SK-N-SH (cell line): ENCODE data around the gene BCAR3. TPM values are rescaled to one million over a fixed set of nuclear protein-coding genes. Genes with fewer than 3 reads are reported as not detected.

Experiments used
- CTCF ChIA-PET: fragments of 300-600, 350-600 bp; formaldehyde crosslinking; extraction: SDS; loops from one replicate; lab custom pipeline; 2021; lab: Yijun Ruan, JAX
- POLR2A ChIA-PET: fragments of 350-600 bp; sonication (Branson Sonifier 250); formaldehyde crosslinking; extraction: SDS; loops from one replicate; lab custom pipeline; 2020; ENCODE audit warnings: antibody characterized with exemption, inconsistent platforms; lab: Yijun Ruan, JAX
- DNase-seq: peaks from one replicate; pipeline ENCODE4 v3.0.0; 2012
- H2AFZ ChIP-seq: fragments of 200-600 bp; sonication (generic); 2 replicates; pipeline ENCODE4 v1.8.1; 2016; ENCODE audit warnings: antibody characterized with exemption, mild to moderate bottlenecking, low read depth
- H3F3A ChIP-seq: fragments of 200-600 bp; sonication (generic); replicated peaks from 2 replicates; pipeline ENCODE3; 2016; ENCODE audit warnings: antibody characterized with exemption, mild to moderate bottlenecking; ENCODE audit not compliant: insufficient read depth
- H3K27ac ChIP-seq, 2 experiments: fragments of 200-500 bp in 1 of 2; fragments of 200-600 bp in 1 of 2; sonication (Bioruptor generic) in 1 of 2; sonication (generic), shearing (Covaris generic) in 1 of 2; 2 replicates each; pipeline versions ENCODE4 v1.5.1 to v1.6.1; 2014 to 2016; ENCODE audit warnings: low read depth in 2 of 2, inconsistent platforms in 1 of 2, low read length in 1 of 2, mild to moderate bottlenecking in 1 of 2, mixed read lengths in 1 of 2
- H3K27me3 ChIP-seq: fragments of 200-600 bp; sonication (generic), shearing (Covaris generic); 2 replicates; pipeline ENCODE4 v1.6.1; 2016; ENCODE audit warnings: mixed run types; ENCODE audit not compliant: insufficient read depth
- H3K36me3 ChIP-seq, 2 experiments: fragments of 200-500 bp in 1 of 2; fragments of 200-600 bp in 1 of 2; sonication (Bioruptor generic) in 1 of 2; sonication (generic) in 1 of 2; replicated peaks in 1 of 2; 2 replicates each; pipeline versions ENCODE3 to v1.5.1; 2014 to 2016; ENCODE audit warnings: low read length in 1 of 2, mild to moderate bottlenecking in 1 of 2; ENCODE audit not compliant: insufficient read depth in 2 of 2, control insufficient read depth in 1 of 2
- H3K4me1 ChIP-seq, 2 experiments: fragments of 200-500 bp in 1 of 2; fragments of 200-600 bp in 1 of 2; sonication (Bioruptor generic) in 1 of 2; sonication (generic), shearing (Covaris generic) in 1 of 2; 2 replicates each; pipeline versions ENCODE4 v1.5.1 to v1.6.1; 2014 to 2016; ENCODE audit warnings: low read depth in 1 of 2, low read length in 1 of 2, mixed run types in 1 of 2; ENCODE audit not compliant: insufficient read depth in 2 of 2, control insufficient read depth in 1 of 2
- H3K4me2 ChIP-seq: fragments of 200-600 bp; sonication (generic), shearing (Covaris generic); 2 replicates; pipeline ENCODE4 v1.6.1; 2017; ENCODE audit warnings: mixed run types
- H3K4me3 ChIP-seq, 2 experiments: fragments of 200-500 bp in 1 of 2; fragments of 200-600 bp in 1 of 2; sonication (Bioruptor generic) in 1 of 2; sonication (generic), shearing (Covaris generic) in 1 of 2; 2 replicates each; pipeline versions ENCODE4 v1.5.1 to v1.8.1; 2014 to 2016; ENCODE audit warnings: low read depth in 2 of 2, inconsistent platforms in 1 of 2, low read length in 1 of 2, mild to moderate bottlenecking in 1 of 2, mixed read lengths in 1 of 2, moderate library complexity in 1 of 2
- H3K79me2 ChIP-seq: fragments of 200-600 bp; sonication (generic); 2 replicates; pipeline ENCODE4 v1.8.1; 2017; ENCODE audit warnings: mild to moderate bottlenecking; ENCODE audit not compliant: insufficient read depth
- H3K9ac ChIP-seq: fragments of 200-600 bp; sonication (generic); 2 replicates; pipeline ENCODE4 v1.6.1; 2017; ENCODE audit warnings: mixed run types
- H3K9me2 ChIP-seq: fragments of 200-600 bp; sonication (generic); 2 replicates; pipeline ENCODE4 v1.6.1; 2017; ENCODE audit warnings: mixed run types
- H3K9me3 ChIP-seq: fragments of 200-600 bp; sonication (generic); 2 replicates; pipeline ENCODE4 v1.6.1; 2017; ENCODE audit warnings: mixed run types, mild to moderate bottlenecking, moderate library complexity
- H4K20me1 ChIP-seq: fragments of 200-600 bp; sonication (generic); 2 replicates; pipeline ENCODE4 v1.6.1; 2017; ENCODE audit warnings: mild to moderate bottlenecking, mixed run types; ENCODE audit not compliant: insufficient read depth
- EP300 ChIP-seq, 2 experiments: IDR thresholded peaks; 2 replicates each; pipeline versions ENCODE4 v1.4.0 to v1.6.1; 2012; ENCODE audit warnings: borderline replicate concordance in 1 of 2, low read depth in 1 of 2, low read length in 1 of 2
- FOXM1 ChIP-seq: IDR thresholded peaks from 2 replicates; pipeline ENCODE4 v1.4.0; 2012; ENCODE audit warnings: low read depth, mild to moderate bottlenecking
- GABPA ChIP-seq: IDR thresholded peaks from 2 replicates; pipeline ENCODE4 v1.4.0; 2012; ENCODE audit warnings: low read depth, mild to moderate bottlenecking
- JUND ChIP-seq: IDR thresholded peaks from 2 replicates; pipeline ENCODE4 v1.4.0; 2012
- MEF2A ChIP-seq: IDR thresholded peaks from 2 replicates; pipeline ENCODE4 v1.4.0; 2012; ENCODE audit warnings: low read depth, borderline replicate concordance
- NFIC ChIP-seq: IDR thresholded peaks from 2 replicates; pipeline ENCODE4 v1.4.0; 2012; ENCODE audit warnings: borderline replicate concordance
- NRF1 ChIP-seq: IDR thresholded peaks from 2 replicates; pipeline ENCODE4 v1.6.1; 2012; ENCODE audit warnings: low read depth, mild to moderate bottlenecking, low read length
- POLR2AphosphoS5 ChIP-seq: IDR thresholded peaks from 2 replicates; pipeline ENCODE4 v1.6.1; 2012; ENCODE audit warnings: low read depth, low read length
- RCOR1 ChIP-seq: fragments of 150-350 bp; IDR thresholded peaks from 2 replicates; pipeline ENCODE4 v1.6.1; 2017; ENCODE audit warnings: antibody characterized with exemption, low read length
- RFX5 ChIP-seq: IDR thresholded peaks from 2 replicates; pipeline ENCODE4 v1.6.1; 2012; ENCODE audit warnings: mild to moderate bottlenecking, improper control_type of control experiment, low read length
- SIN3A ChIP-seq: IDR thresholded peaks from 2 replicates; pipeline ENCODE4 v1.6.1; 2012; ENCODE audit warnings: low read depth, mild to moderate bottlenecking, low read length, moderate library complexity, borderline replicate concordance
- SMC3 ChIP-seq: IDR thresholded peaks from 2 replicates; pipeline ENCODE4 v1.6.1; 2012; ENCODE audit warnings: low read depth, low read length, improper control_type of control experiment
- TAF1 ChIP-seq: IDR thresholded peaks from 2 replicates; pipeline ENCODE4 v1.6.1; 2012; ENCODE audit warnings: low read depth, mild to moderate bottlenecking, low read length, moderate library complexity, borderline replicate concordance
- TEAD4 ChIP-seq: IDR thresholded peaks from 2 replicates; pipeline ENCODE4 v1.4.0; 2012; ENCODE audit warnings: mild to moderate bottlenecking, borderline replicate concordance; ENCODE audit not compliant: insufficient read depth
- YY1 ChIP-seq: IDR thresholded peaks from 2 replicates; pipeline ENCODE4 v1.4.0; 2012; ENCODE audit warnings: low read depth, mild to moderate bottlenecking
- WGBS: methylation state at CpG from one replicate; pipeline ENCODE4 v1.1.6; 2017; ENCODE audit warnings: low lambda C conversion rate; 5-methylcytosine and 5-hydroxymethylcytosine counted together
- polyA plus RNA-seq, 3 experiments: library from polyadenylated mRNA; depleted of rRNA; stranded (reverse); fragments of >200 nt; gene quantifications; 2 replicates each; pipeline ENCODE4 v1.2.3, GENCODE V29; 2012
- TF ChIP-seq, protein P1 (sequence below): IDR thresholded peaks from 2 replicates; pipeline ENCODE4; 2012
- TF ChIP-seq, protein P2 (sequence below): IDR thresholded peaks from 2 replicates; pipeline ENCODE4 v1.4.0; 2012; ENCODE audit warnings: low read depth, borderline replicate concordance
- TF ChIP-seq, protein P3 (sequence below): IDR thresholded peaks from 2 replicates; pipeline ENCODE4 v1.4.0; 2012; ENCODE audit warnings: low read depth
- TF ChIP-seq, protein P4 (sequence below): IDR thresholded peaks from 2 replicates; pipeline ENCODE4 v1.6.1; 2012; ENCODE audit warnings: mild to moderate bottlenecking, low read depth, low read length, moderate library complexity

Gene BCAR3
- polyA plus RNA-seq, 1 of the 3 experiments (the other 2 are of a cell fraction) = 58.4 TPM

- DNase-seq = no peak
- 59% methylated on average over 4 of the region's 4 CpGs for WGBS
- TF ChIP-seq, protein P1, sequence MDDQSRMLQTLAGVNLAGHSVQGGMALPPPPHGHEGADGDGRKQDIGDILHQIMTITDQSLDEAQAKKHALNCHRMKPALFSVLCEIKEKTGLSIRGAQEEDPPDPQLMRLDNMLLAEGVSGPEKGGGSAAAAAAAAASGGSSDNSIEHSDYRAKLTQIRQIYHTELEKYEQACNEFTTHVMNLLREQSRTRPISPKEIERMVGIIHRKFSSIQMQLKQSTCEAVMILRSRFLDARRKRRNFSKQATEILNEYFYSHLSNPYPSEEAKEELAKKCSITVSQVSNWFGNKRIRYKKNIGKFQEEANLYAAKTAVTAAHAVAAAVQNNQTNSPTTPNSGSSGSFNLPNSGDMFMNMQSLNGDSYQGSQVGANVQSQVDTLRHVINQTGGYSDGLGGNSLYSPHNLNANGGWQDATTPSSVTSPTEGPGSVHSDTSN = 0 out of 2 replicates have a peak, but pooled peaks have one; percentile 6
- no peak for TF ChIP-seq TEAD4
- TF ChIP-seq RFX5 = no peak
- no peak for TF ChIP-seq NFIC
- TF ChIP-seq JUND = no peak
- TF ChIP-seq TAF1 = no peak
- Histone ChIP-seq H3K27ac (peak overlapping the region; percentile 41 to 94; a peak in 3 of 4 replicates), H4K20me1 (no peaks in the 10 kb centered on the region), H3K9me3 (no peaks in the 10 kb centered on the region), H3K4me1 (peaks cover 20 to 54% of the 10 kb centered on the region in 2 experiments; a peak in 3 of 4 replicates), H3K9me2 (no peaks in the 10 kb centered on the region), H3K36me3 (no peaks in the 10 kb centered on the region), H3F3A (peaks cover 32% of the 10 kb centered on the region), H3K79me2 (peaks cover 12% of the 10 kb centered on the region; the same call in 1 of the 2 replicates), H3K27me3 (no peaks in the 10 kb centered on the region), H3K9ac (peak overlapping the region; percentile 76; the same call in 1 of the 2 replicates), H3K4me2 (peak overlapping the region; percentile 74), H2AFZ (no peak overlapping the region), H3K4me3 (0 out of 4 replicates have a peak overlapping the region, but pooled peaks of 1 of the 2 experiments have one; percentile 29)
- POLR2A ChIA-PET = no interaction called here
- CTCF ChIA-PET = interaction anchor here (2.0 to 3.1 kb wide), 3 partner anchors 10 to 122 kb away, joined by 5 to 13 read pairs (median 12); partner anchors contain the start of gene BCAR3
Observed at GRCh38 chr1:93692026-93692425, 10.4 kb upstream of the BCAR3 start.

DNA sequence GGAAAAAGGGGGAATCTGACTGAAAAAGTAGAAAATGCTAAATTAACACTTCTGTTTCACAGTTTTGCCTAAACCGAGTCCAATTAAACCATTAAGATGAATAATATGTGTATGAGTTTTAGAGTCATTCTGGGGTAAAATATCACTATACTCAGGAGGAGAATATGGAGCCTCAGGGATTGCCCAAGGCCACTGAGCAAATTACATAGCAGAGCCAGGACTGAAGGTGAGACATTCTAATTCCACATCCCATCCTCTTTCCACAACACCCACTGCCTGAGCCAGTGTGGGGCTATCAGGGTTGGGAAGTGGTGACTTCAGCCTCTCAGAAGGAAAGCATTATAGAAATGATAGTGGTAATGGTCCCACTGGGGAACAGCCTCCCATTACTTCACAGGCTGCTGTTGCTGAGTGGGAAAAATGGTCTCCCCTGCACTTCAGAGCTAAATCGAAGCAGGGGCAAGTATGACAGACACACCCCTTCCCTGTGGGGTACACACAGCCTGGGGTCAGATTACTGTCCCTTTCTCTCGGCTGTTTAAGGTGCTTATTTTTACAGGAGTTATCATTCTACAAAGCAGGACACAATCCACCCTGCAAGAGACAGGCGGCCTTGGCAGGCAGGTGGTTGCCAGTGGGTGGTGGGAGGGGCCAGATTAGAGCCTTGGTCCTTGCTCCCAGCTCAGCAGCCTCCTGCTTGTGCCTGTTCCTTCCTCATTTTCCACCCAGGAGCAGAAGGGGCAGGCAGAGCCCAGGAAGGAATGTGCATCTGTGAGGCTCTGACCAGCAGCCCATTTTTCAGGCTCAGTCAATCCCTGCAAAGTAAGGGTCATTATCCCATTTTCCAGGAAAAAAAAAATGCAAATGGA, 9.5 kb upstream of the BCAR3 start:
- DNase-seq = no peak
- Histone ChIP-seq H2AFZ (no peak overlapping the region; the same call in 1 of the 2 replicates), H3K27ac (peak overlapping the region in 1 of 2 experiments; percentile 94; a peak in 3 of 4 replicates), H3K27me3 (no peaks in the 10 kb centered on the region), H3K79me2 (peaks cover 12% of the 10 kb centered on the region; the same call in 1 of the 2 replicates), H3F3A (peaks cover 32% of the 10 kb centered on the region), H4K20me1 (no peaks in the 10 kb centered on the region), H3K9me2 (no peaks in the 10 kb centered on the region), H3K4me2 (peak overlapping the region; percentile 74; the same call in 1 of the 2 replicates), H3K4me1 (peaks cover 20 to 54% of the 10 kb centered on the region in 2 experiments; a peak in 3 of 4 replicates), H3K4me3 (no peak overlapping the region), H3K36me3 (no peaks in the 10 kb centered on the region), H3K9me3 (no peaks in the 10 kb centered on the region), H3K9ac (no peak overlapping the region; the same call in 1 of the 2 replicates)
- 79% methylated on average over 4 of the region's 4 CpGs for WGBS
- ChIA-PET POLR2A (no interaction called here), CTCF (interaction anchor here (0.7 to 3.1 kb wide), 4 partner anchors 10 to 153 kb away, joined by 3 to 12 read pairs (median 6); partner anchors contain the start of gene BCAR3)
- TF ChIP-seq, protein P2, sequence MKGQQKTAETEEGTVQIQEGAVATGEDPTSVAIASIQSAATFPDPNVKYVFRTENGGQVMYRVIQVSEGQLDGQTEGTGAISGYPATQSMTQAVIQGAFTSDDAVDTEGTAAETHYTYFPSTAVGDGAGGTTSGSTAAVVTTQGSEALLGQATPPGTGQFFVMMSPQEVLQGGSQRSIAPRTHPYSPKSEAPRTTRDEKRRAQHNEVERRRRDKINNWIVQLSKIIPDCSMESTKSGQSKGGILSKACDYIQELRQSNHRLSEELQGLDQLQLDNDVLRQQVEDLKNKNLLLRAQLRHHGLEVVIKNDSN = no peak
- TF ChIP-seq FOXM1 (no peak), MEF2A (no peak), SIN3A (no peak), EP300 (IDR thresholded peaks at IDR 0.05; ENCODE audit: borderline replicate concordance in 1 of 2, low read depth in 1 of 2, low read length in 1 of 2) (no peak), JUND (no peak), POLR2AphosphoS5 (no peak), GABPA (no peak), YY1 (no peak), RCOR1 (no peak), SMC3 (no peak), TEAD4 (no peak), NRF1 (no peak)
- TF ChIP-seq, protein P3, sequence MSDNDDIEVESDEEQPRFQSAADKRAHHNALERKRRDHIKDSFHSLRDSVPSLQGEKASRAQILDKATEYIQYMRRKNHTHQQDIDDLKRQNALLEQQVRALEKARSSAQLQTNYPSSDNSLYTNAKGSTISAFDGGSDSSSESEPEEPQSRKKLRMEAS = no peak
- TF ChIP-seq, protein P4, sequence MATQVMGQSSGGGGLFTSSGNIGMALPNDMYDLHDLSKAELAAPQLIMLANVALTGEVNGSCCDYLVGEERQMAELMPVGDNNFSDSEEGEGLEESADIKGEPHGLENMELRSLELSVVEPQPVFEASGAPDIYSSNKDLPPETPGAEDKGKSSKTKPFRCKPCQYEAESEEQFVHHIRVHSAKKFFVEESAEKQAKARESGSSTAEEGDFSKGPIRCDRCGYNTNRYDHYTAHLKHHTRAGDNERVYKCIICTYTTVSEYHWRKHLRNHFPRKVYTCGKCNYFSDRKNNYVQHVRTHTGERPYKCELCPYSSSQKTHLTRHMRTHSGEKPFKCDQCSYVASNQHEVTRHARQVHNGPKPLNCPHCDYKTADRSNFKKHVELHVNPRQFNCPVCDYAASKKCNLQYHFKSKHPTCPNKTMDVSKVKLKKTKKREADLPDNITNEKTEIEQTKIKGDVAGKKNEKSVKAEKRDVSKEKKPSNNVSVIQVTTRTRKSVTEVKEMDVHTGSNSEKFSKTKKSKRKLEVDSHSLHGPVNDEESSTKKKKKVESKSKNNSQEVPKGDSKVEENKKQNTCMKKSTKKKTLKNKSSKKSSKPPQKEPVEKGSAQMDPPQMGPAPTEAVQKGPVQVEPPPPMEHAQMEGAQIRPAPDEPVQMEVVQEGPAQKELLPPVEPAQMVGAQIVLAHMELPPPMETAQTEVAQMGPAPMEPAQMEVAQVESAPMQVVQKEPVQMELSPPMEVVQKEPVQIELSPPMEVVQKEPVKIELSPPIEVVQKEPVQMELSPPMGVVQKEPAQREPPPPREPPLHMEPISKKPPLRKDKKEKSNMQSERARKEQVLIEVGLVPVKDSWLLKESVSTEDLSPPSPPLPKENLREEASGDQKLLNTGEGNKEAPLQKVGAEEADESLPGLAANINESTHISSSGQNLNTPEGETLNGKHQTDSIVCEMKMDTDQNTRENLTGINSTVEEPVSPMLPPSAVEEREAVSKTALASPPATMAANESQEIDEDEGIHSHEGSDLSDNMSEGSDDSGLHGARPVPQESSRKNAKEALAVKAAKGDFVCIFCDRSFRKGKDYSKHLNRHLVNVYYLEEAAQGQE = no peak
